Stomach (tissue), 9 donors: ENCODE data around the gene PHF21A. TPM values are rescaled to one million over a fixed set of nuclear protein-coding genes. Genes with fewer than 3 reads are reported as not detected.

Experiments used
- DNase-seq, 2 donors: peaks; one replicate each; pipeline versions ENCODE4 v3.0.0 to v3.0.0-alpha.2; 2013 to 2019
- H3K27ac ChIP-seq, 5 donors: fragments of 200-600 bp in 4 of 5; sonication (generic) in 4 of 5; one replicate each; pipeline ENCODE4 v1.5.1; 2013 to 2019; ENCODE audit warnings: mild to moderate bottlenecking in 1 of 5, moderate library complexity in 1 of 5
- H3K27me3 ChIP-seq, 3 donors: fragments of 200-600 bp; sonication (generic); one replicate each; pipeline ENCODE4 v1.5.1; 2017 to 2019; ENCODE audit warnings: mixed run types in 1 of 3
- H3K36me3 ChIP-seq, 4 donors: fragments of 200-600 bp; sonication (generic); 1 replicate in 3 of 4; 2 replicates in 1 of 4; pipeline ENCODE4 v1.5.1; 2016 to 2019
- H3K4me1 ChIP-seq, 4 donors: fragments of 200-600 bp; sonication (generic); one replicate each; pipeline ENCODE4 v1.5.1; 2016 to 2019
- H3K4me3 ChIP-seq, 4 donors: fragments of 200-600 bp; sonication (generic) in 3 of 4; one replicate each; pipeline ENCODE4 v1.5.1; 2016 to 2019; ENCODE audit warnings: mild to moderate bottlenecking in 1 of 4
- H3K9me3 ChIP-seq, 4 donors: fragments of 200-600 bp; sonication (generic); one replicate each; pipeline ENCODE4 v1.5.1; 2016 to 2019
- EP300 ChIP-seq: sonication (generic); formaldehyde crosslinking; IDR thresholded peaks from one replicate; pipeline ENCODE4 v1.6.1; 2017; ENCODE audit warnings: antibody characterized with exemption
- POLR2A ChIP-seq, 4 donors: fragments of 450-650 bp; IDR thresholded peaks; one replicate each; pipeline ENCODE4 v1.6.1; 2016; ENCODE audit warnings: antibody characterized with exemption in 4 of 4, control low read depth in 2 of 4, mild to moderate bottlenecking in 1 of 4, moderate library complexity in 1 of 4
- POLR2AphosphoS5 ChIP-seq, 3 donors: sonication (generic); formaldehyde crosslinking; IDR thresholded peaks; one replicate each; pipeline ENCODE4 v1.6.1; 2016; ENCODE audit warnings: antibody characterized with exemption in 3 of 3
- WGBS, 5 donors: extraction: QIAGEN DNeasy Blood & Tissue Kit in 3 of 5; methylation state at CpG; one replicate each; pipeline versions ENCODE4 v1.1.5 to v1.1.7; 2013 to 2018; 5-methylcytosine and 5-hydroxymethylcytosine counted together
- intact Hi-C: fragments of 100-400 bp; cut with DNase I; formaldehyde crosslinking; loops from one replicate; pipeline ENCODE4 v1.15.1; 2023; ENCODE audit warnings: low total_unique reads
- polyA plus RNA-seq, 3 donors: library from polyadenylated mRNA; stranded (reverse); fragments of 200-250 nt; gene quantifications; one replicate each; pipeline ENCODE4 v1.2.3, GENCODE V29; 2013
- total RNA-seq, 5 donors: library from RNA; depleted of rRNA; stranded (reverse); fragments of >200 nt; gene quantifications; one replicate each; pipeline versions ENCODE4 v1.1.0 to v1.2.3, GENCODE V29; 2014 to 2016
- TF ChIP-seq, protein P1 (sequence below), 7 experiments: fragments of 450-650 bp in 4 of 7; fragments of 200-600 bp in 3 of 7; sonication (generic) in 3 of 7; IDR thresholded peaks; one replicate each; pipeline ENCODE4 v1.5.1; 2016 to 2019; ENCODE audit warnings: antibody characterized with exemption in 7 of 7, control low read depth in 2 of 7, mild to moderate bottlenecking in 1 of 7
- donor health status: healthy with polysubstance abuse.
- donor health status: Bipolar disorder and iron deficiency.
- donor health status: healthy.

The PHF21A gene
- total and polyA plus RNA-seq, 8 donors, result 6.1 to 67.0 (median 18.6) TPM

GRCh38 chr11:45935349-45936064 lies 185.7 kb downstream of the PHF21A start:
- TF ChIP-seq EP300 (no peak), POLR2AphosphoS5 (IDR thresholded peaks at IDR 0.05) (no peak), POLR2A (IDR thresholded peaks at IDR 0.05) (no peak)
- TF ChIP-seq, protein P1, sequence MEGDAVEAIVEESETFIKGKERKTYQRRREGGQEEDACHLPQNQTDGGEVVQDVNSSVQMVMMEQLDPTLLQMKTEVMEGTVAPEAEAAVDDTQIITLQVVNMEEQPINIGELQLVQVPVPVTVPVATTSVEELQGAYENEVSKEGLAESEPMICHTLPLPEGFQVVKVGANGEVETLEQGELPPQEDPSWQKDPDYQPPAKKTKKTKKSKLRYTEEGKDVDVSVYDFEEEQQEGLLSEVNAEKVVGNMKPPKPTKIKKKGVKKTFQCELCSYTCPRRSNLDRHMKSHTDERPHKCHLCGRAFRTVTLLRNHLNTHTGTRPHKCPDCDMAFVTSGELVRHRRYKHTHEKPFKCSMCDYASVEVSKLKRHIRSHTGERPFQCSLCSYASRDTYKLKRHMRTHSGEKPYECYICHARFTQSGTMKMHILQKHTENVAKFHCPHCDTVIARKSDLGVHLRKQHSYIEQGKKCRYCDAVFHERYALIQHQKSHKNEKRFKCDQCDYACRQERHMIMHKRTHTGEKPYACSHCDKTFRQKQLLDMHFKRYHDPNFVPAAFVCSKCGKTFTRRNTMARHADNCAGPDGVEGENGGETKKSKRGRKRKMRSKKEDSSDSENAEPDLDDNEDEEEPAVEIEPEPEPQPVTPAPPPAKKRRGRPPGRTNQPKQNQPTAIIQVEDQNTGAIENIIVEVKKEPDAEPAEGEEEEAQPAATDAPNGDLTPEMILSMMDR (IDR thresholded peaks at IDR 0.05), result no peak
- intact Hi-C loops, result no loop called here
- Histone ChIP-seq H3K27me3 (no peaks in the 10 kb centered on the region), H3K4me3 (no peak overlapping the region), H3K36me3 (peaks cover 23 to 86% (median 79%) of the 10 kb centered on the region in 4 donors), H3K9me3 (no peaks in the 10 kb centered on the region), H3K27ac (peak overlapping the region in 1 of 5 donors; percentile 39), H3K4me1 (peaks cover 6 to 31% (median 27%) of the 10 kb centered on the region in 4 donors)
- 85 to 91% (median 86%) methylated on average over 8 of the region's 8 CpGs for WGBS, 5 donors
- DNase-seq, result no peak

- intact Hi-C loops, result no loop called here
- no peak for DNase-seq
- peaks cover 23 to 81% (median 75%) of the 10 kb centered on the region in 4 donors for H3K36me3 ChIP-seq
These were observed 186.5 kb downstream of the PHF21A start for GRCh38 chr11:45934580-45935318.

DNA sequence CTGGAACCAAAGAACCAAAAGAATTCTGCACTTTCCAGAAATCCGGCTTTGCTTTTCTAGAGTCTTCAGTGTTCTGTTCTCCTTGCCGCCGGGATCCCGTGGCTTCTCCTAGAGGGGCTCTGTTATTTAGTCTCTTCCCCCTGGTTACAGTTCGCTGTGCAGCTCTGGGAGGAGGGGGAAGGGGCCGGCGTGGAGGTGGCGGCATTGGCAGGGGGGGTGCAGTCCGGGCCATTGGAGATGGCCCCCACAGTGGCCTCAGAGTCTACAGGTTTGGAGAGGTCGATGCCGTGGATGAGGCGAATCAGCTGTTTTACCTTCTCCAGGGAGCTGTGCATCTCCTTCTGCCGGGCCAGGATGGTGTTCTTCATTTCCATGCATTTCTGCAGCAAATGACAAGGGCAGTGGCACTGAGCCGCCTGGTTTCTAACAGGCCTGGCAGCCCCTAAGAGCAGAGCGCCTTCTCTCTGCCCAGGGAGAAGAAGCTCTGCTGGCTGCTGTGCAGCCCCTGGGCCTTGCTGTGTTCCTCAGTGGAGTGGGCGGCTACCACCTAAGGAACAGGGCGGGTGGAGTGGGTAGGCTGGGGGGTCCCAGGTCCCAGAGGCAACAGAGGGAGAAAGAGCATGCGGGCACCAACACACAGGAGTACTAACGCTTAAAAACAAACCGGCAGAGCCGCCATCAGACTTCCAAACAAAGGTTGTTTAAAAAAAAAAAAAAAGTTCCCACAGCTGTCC lies 187.2 kb downstream of the PHF21A start:
- TF ChIP-seq EP300 (no peak), POLR2AphosphoS5 (IDR thresholded peaks at IDR 0.05) (no peak), POLR2A (IDR thresholded peaks at IDR 0.05) (no peak)
- TF ChIP-seq, protein P1 (IDR thresholded peaks at IDR 0.05), result no peak
- no peak for DNase-seq
- WGBS, 5 donors, result 70 to 79% (median 75%) methylated on average over 19 to 21 of the region's 21 CpGs

More at GRCh38 chr11:45934580-45935318, 186.5 kb downstream of the PHF21A start:
- H3K27me3 ChIP-seq, result no peaks in the 10 kb centered on the region
- no peak overlapping the region for H3K4me3 ChIP-seq
- 72 to 83% (median 76%) methylated on average over 12 of the region's 12 CpGs for WGBS, 5 donors
- H3K4me1 ChIP-seq, result peaks cover 6 to 38% (median 35%) of the 10 kb centered on the region in 4 donors
- H3K9me3 ChIP-seq, result no peaks in the 10 kb centered on the region
- no peak for TF ChIP-seq POLR2AphosphoS5 (IDR thresholded peaks at IDR 0.05)
- no peak for TF ChIP-seq POLR2A (IDR thresholded peaks at IDR 0.05)
- TF ChIP-seq EP300, result no peak
- TF ChIP-seq, protein P1 (IDR thresholded peaks at IDR 0.05), result no peak
- peak overlapping the region in 2 of 5 donors; percentile 12 to 39 for H3K27ac ChIP-seq

More for the DNA sequence above, 187.2 kb downstream of the PHF21A start:
- peak overlapping the region in 3 of 5 donors; percentile 12 to 39 (median 20) for H3K27ac ChIP-seq
- H3K9me3 ChIP-seq, result no peaks in the 10 kb centered on the region
- no peak overlapping the region for H3K4me3 ChIP-seq
- H3K36me3 ChIP-seq, result peaks cover 23 to 76% (median 75%) of the 10 kb centered on the region in 4 donors
- no peaks in the 10 kb centered on the region for H3K27me3 ChIP-seq
- intact Hi-C loops, result no loop called here
- peaks cover 6 to 45% (median 41%) of the 10 kb centered on the region in 4 donors for H3K4me1 ChIP-seq
